Liver (tissue), 9 donors: Measurements from ENCODE around the gene HGD. TPM values are rescaled to one million over a fixed set of nuclear protein-coding genes. Genes with fewer than 3 reads are reported as not detected.

ENCODE experiments used
- DNase-seq: peaks from one replicate; pipeline ENCODE4 v3.0.0-alpha.2; 2017; ENCODE audit warnings: low spot score
- H3K27ac ChIP-seq, 2 donors: one replicate each; pipeline ENCODE4 v1.7.0; 2013; ENCODE audit warnings: inconsistent platforms in 2 of 2, low read length in 2 of 2, control low read depth in 1 of 2, low read depth in 1 of 2, mild to moderate bottlenecking in 1 of 2
- H3K27me3 ChIP-seq, 4 donors: one replicate each; pipeline versions ENCODE4 v1.6.1 to v1.7.0; 2013; ENCODE audit warnings: low read length in 3 of 4, inconsistent platforms in 1 of 4, mild to moderate bottlenecking in 1 of 4, moderate library complexity in 1 of 4; ENCODE audit not compliant: control insufficient read depth in 4 of 4, insufficient read depth in 4 of 4
- H3K36me3 ChIP-seq, 4 donors: one replicate each; pipeline versions ENCODE4 v1.6.1 to v1.7.0; 2013; ENCODE audit warnings: low read length in 3 of 4, mild to moderate bottlenecking in 3 of 4, low read depth in 1 of 4, moderate library complexity in 1 of 4; ENCODE audit not compliant: control insufficient read depth in 4 of 4, insufficient read depth in 3 of 4
- H3K4me1 ChIP-seq, 4 donors: one replicate each; pipeline versions ENCODE4 v1.6.1 to v1.7.0; 2013; ENCODE audit warnings: low read length in 3 of 4, mild to moderate bottlenecking in 3 of 4, moderate library complexity in 1 of 4; ENCODE audit not compliant: control insufficient read depth in 4 of 4, insufficient read depth in 4 of 4
- H3K4me3 ChIP-seq, 3 donors: one replicate each; pipeline versions ENCODE4 v1.6.1 to v1.7.0; 2013; ENCODE audit warnings: low read length in 3 of 3, control low read depth in 1 of 3, low read depth in 1 of 3, mild to moderate bottlenecking in 1 of 3
- H3K9ac ChIP-seq, 2 donors: one replicate each; pipeline ENCODE4 v1.7.0; 2013; ENCODE audit warnings: low read length in 2 of 2, mild to moderate bottlenecking in 2 of 2, moderate library complexity in 2 of 2, control low read depth in 1 of 2, low read depth in 1 of 2
- H3K9me3 ChIP-seq, 4 donors: one replicate each; pipeline versions ENCODE4 v1.6.1 to v1.7.0; 2013; ENCODE audit warnings: low read length in 3 of 4; ENCODE audit not compliant: control insufficient read depth in 4 of 4
- ATF3 ChIP-seq: IDR thresholded peaks from 2 replicates; pipeline ENCODE4 v1.6.1; 2016; ENCODE audit warnings: antibody characterized with exemption
- CTCF ChIP-seq: fragments of 150-350 bp; IDR thresholded peaks from 2 replicates; pipeline ENCODE4 v1.5.1; 2017; ENCODE audit warnings: improper control_type of control experiment, low read depth, low read length; ENCODE audit not compliant: missing input control
- FOXA1 ChIP-seq: IDR thresholded peaks from 2 replicates; pipeline ENCODE4 v1.6.1; 2016; ENCODE audit warnings: antibody characterized with exemption
- HNF4A ChIP-seq, 2 donors: conservative IDR thresholded peaks; 2 replicates each; pipeline ENCODE4 v1.6.1; 2016; ENCODE audit warnings: antibody characterized with exemption in 2 of 2, mild to moderate bottlenecking in 2 of 2
- JUND ChIP-seq, 2 donors: IDR thresholded peaks; 2 replicates each; pipeline ENCODE4 v1.6.1; 2016; ENCODE audit warnings: antibody characterized with exemption in 2 of 2
- NR2F2 ChIP-seq: IDR thresholded peaks from 2 replicates; pipeline ENCODE4 v1.6.1; 2016; ENCODE audit warnings: antibody characterized with exemption
- RAD21 ChIP-seq, 2 donors: IDR thresholded peaks; 2 replicates each; pipeline ENCODE4 v1.6.1; 2016; ENCODE audit warnings: antibody characterized with exemption in 2 of 2, mild to moderate bottlenecking in 2 of 2
- RXRA ChIP-seq, 2 donors: IDR thresholded peaks; 2 replicates each; pipeline ENCODE4 v1.6.1; 2017 to 2018; ENCODE audit warnings: antibody characterized with exemption in 2 of 2, mild to moderate bottlenecking in 1 of 2
- SP1 ChIP-seq: IDR thresholded peaks from 2 replicates; pipeline ENCODE4 v1.6.1; 2018; ENCODE audit warnings: antibody characterized with exemption, mild to moderate bottlenecking
- TAF1 ChIP-seq: conservative IDR thresholded peaks from 2 replicates; pipeline ENCODE4 v1.6.1; 2016; ENCODE audit warnings: antibody characterized with exemption, mild to moderate bottlenecking
- YY1 ChIP-seq: IDR thresholded peaks from 2 replicates; pipeline ENCODE4 v1.6.1; 2016; ENCODE audit warnings: antibody characterized with exemption, mild to moderate bottlenecking
- ZBTB33 ChIP-seq: IDR thresholded peaks from 2 replicates; pipeline ENCODE4 v1.6.1; 2016; ENCODE audit warnings: antibody characterized with exemption
- WGBS: extraction: QIAGEN DNeasy Blood & Tissue Kit; methylation state at CpG from one replicate; pipeline ENCODE4 v1.1.7; 2013; 5-methylcytosine and 5-hydroxymethylcytosine counted together
- polyA plus RNA-seq, 2 donors: library from polyadenylated mRNA; stranded (reverse) in 1 of 2; unstranded in 1 of 2; fragments of 200-250 nt in 1 of 2; fragments of >200 nt in 1 of 2; fragmentation: Nextera tagmentation in 1 of 2; extraction: Ambion mirVana in 1 of 2; gene quantifications; one replicate each; pipeline versions ENCODE4 v1.2.1 to v1.2.3, GENCODE V29; 2013 to 2015
- total RNA-seq, 2 donors: library from RNA; depleted of rRNA; stranded (reverse); fragments of >200 nt; gene quantifications; one replicate each; pipeline ENCODE4 v1.2.3, GENCODE V29; 2014
- TF ChIP-seq, protein P1 (sequence below): IDR thresholded peaks from 2 replicates; pipeline ENCODE4 v1.6.1; 2016; ENCODE audit warnings: antibody characterized with exemption
- TF ChIP-seq, protein P2 (sequence below): IDR thresholded peaks from 2 replicates; pipeline ENCODE4 v1.6.1; 2016; ENCODE audit warnings: antibody characterized with exemption, mild to moderate bottlenecking
- donor health status: healthy.
- donor health status: healthy.
- donor health status: healthy.
- donor health status: healthy.
- donor health status: healthy.

The HGD gene
- total and polyA plus RNA-seq, 4 donors, result 83.5 to 326 (median 246) TPM

DNA sequence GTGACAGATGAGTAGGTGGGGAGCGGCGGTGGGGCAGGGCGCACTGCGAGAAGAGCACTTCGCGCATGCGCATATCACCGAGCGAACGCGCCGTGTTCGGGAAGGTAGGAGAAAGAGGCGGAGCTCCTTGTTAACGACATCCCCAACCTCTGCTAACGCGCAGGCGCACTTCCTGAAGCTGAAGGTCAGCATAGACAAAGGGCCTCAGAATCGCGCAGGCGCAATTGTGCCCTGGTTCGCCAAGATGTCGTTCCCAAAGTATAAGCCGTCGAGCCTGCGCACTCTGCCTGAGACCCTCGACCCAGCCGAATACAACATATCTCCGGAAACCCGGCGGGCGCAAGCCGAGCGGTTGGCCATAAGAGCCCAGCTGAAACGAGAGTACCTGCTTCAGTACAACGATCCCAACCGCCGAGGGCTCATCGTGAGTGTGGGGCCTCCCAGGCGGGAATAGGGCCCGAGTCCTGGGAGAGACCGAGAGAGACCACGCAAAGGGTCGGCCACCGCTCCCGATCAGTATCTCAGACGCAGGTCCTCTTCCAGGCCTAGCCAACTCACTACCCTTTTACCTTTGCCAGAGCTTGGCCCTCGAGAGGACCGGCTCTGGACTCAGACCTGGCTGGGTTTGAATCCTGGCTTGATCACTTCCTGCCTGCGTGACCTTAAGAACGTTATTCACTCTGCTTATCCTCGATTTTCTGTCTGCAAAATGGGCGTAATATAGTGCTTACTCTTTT, 85.8 kb downstream of the HGD start, which contains the start of gene NDUFB4:
Gene NDUFB4, plus strand, starts transcription at position 221 of the 737 bp plus-strand sequence. Its CDS starts 24 bp downstream, at position 245.
- Histone ChIP-seq H3K4me3 (peak within 1 kb of the TSS; percentile 76 to 93 (median 81)), H3K27ac (peak within 1 kb of the TSS; percentile 84 to 90), H3K36me3 (peaks cover 0 to 18% (median 8%) of the 10 kb centered on the region in 4 donors), H3K9ac (peak within 1 kb of the TSS; percentile 73 to 93), H3K27me3 (no peaks in the 10 kb centered on the region), H3K9me3 (no peaks in the 10 kb centered on the region), H3K4me1 (peaks cover 1 to 21% (median 11%) of the 10 kb centered on the region in 4 donors)
- WGBS, result under 1% methylated on average over 53 of the region's 53 CpGs
- peak; percentile 92 for DNase-seq
- TF ChIP-seq, protein P1, sequence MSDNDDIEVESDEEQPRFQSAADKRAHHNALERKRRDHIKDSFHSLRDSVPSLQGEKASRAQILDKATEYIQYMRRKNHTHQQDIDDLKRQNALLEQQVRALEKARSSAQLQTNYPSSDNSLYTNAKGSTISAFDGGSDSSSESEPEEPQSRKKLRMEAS, result peak; percentile 75
- TF ChIP-seq NR2F2 (peak; percentile 30), SP1 (peak; percentile 13), FOXA1 (peak; percentile 8), YY1 (peak; percentile 96), CTCF (no peak), RAD21 (IDR thresholded peaks at IDR 0.05) (peak in 1 of 2 donors; percentile 19), TAF1 (peak; percentile 71), JUND (IDR thresholded peaks at IDR 0.05) (no peak), ATF3 (no peak), RXRA (IDR thresholded peaks at IDR 0.05) (peak; percentile 19 to 23), HNF4A (conservative IDR thresholded peaks at IDR 0.05) (peak in 1 of 2 donors; percentile 23), ZBTB33 (peak; percentile 75)
- TF ChIP-seq, protein P2, sequence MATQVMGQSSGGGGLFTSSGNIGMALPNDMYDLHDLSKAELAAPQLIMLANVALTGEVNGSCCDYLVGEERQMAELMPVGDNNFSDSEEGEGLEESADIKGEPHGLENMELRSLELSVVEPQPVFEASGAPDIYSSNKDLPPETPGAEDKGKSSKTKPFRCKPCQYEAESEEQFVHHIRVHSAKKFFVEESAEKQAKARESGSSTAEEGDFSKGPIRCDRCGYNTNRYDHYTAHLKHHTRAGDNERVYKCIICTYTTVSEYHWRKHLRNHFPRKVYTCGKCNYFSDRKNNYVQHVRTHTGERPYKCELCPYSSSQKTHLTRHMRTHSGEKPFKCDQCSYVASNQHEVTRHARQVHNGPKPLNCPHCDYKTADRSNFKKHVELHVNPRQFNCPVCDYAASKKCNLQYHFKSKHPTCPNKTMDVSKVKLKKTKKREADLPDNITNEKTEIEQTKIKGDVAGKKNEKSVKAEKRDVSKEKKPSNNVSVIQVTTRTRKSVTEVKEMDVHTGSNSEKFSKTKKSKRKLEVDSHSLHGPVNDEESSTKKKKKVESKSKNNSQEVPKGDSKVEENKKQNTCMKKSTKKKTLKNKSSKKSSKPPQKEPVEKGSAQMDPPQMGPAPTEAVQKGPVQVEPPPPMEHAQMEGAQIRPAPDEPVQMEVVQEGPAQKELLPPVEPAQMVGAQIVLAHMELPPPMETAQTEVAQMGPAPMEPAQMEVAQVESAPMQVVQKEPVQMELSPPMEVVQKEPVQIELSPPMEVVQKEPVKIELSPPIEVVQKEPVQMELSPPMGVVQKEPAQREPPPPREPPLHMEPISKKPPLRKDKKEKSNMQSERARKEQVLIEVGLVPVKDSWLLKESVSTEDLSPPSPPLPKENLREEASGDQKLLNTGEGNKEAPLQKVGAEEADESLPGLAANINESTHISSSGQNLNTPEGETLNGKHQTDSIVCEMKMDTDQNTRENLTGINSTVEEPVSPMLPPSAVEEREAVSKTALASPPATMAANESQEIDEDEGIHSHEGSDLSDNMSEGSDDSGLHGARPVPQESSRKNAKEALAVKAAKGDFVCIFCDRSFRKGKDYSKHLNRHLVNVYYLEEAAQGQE, result peak; percentile 89

DNA sequence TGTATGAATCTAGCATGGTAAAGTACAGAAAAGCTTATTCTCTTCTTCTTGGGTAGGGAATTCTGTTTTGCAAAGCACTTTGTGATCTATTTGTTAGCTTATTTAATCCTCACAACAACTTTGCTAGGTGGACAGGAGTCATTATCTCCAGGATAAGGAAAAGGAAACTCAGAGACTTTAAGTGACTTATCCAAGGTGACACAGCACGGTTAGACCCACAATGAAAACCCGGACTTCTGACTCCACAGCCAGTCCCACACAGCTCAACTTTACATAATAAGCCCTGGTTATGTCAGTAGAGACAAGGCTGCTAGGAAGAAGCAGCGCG, 86.3 kb downstream of the HGD start:
- Histone ChIP-seq H3K27ac (peak overlapping the region; percentile 84 to 90), H3K36me3 (peaks cover 0 to 13% (median 6%) of the 10 kb centered on the region in 4 donors), H3K9ac (peak overlapping the region; percentile 73 to 92), H3K27me3 (no peaks in the 10 kb centered on the region), H3K4me3 (peak overlapping the region; percentile 76 to 93 (median 81)), H3K4me1 (peaks cover 1 to 21% (median 11%) of the 10 kb centered on the region in 4 donors), H3K9me3 (no peaks in the 10 kb centered on the region)
- DNase-seq, result no peak
- TF ChIP-seq HNF4A (conservative IDR thresholded peaks at IDR 0.05) (no peak), NR2F2 (no peak), FOXA1 (no peak), ATF3 (no peak), CTCF (no peak), YY1 (no peak), RAD21 (IDR thresholded peaks at IDR 0.05) (no peak)
- TF ChIP-seq, protein P2, result no peak
- 2% methylated on average over 4 of the region's 4 CpGs for WGBS
